Astrocyte (in vitro differentiated cells and primary cell): Measurements from ENCODE around the gene HACE1.

Experiments used
- EZH2 ChIP-seq: IDR thresholded peaks from 2 replicates; pipeline ENCODE4 v1.6.1; 2012; ENCODE audit warnings: mild to moderate bottlenecking, low read length, inconsistent platforms; ENCODE audit not compliant: insufficient read depth
- TF ChIP-seq, protein P1 (sequence below): IDR thresholded peaks from 2 replicates; pipeline ENCODE4 v1.5.1; 2011; ENCODE audit warnings: low read depth, mild to moderate bottlenecking, inconsistent platforms, low read length, moderate library complexity; ENCODE audit not compliant: insufficient read depth

DNA sequence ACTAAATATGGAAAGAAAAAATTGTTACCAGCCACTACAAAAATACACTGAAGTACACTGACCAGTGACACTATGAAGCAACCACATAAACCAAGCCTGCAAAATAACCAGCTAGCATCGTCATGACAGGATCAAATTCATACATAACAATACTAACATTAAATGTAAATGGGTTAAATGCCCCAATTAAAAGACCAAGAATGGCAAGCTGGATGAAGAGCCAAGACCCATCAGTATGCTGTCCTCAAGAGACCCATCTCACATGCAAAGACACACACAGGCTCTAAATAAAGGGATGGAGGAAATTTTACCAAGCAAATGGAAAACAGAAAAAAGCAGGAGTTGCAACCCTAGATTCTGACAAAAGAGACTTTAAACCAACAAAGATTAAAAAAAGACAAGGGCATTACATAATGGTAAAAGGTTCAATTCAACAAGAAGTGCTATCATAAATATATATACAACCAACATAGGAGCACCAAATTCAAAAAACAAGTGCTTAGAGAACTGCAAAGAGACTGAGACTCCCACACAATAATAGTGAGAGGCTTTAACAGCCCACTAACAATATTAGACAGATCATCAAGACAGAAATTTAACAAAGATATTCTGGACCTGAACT is 104.8 kb downstream of the HACE1 start:
- TF ChIP-seq, protein P1, sequence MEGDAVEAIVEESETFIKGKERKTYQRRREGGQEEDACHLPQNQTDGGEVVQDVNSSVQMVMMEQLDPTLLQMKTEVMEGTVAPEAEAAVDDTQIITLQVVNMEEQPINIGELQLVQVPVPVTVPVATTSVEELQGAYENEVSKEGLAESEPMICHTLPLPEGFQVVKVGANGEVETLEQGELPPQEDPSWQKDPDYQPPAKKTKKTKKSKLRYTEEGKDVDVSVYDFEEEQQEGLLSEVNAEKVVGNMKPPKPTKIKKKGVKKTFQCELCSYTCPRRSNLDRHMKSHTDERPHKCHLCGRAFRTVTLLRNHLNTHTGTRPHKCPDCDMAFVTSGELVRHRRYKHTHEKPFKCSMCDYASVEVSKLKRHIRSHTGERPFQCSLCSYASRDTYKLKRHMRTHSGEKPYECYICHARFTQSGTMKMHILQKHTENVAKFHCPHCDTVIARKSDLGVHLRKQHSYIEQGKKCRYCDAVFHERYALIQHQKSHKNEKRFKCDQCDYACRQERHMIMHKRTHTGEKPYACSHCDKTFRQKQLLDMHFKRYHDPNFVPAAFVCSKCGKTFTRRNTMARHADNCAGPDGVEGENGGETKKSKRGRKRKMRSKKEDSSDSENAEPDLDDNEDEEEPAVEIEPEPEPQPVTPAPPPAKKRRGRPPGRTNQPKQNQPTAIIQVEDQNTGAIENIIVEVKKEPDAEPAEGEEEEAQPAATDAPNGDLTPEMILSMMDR, result no peak
- TF ChIP-seq EZH2, result no peak
